Stimulated activated CD4-positive, alpha-beta T cell treated with anti-CD3 and anti-CD28 coated beads, Interleukin-4, amount 100 ng/mL, for 24 hours (primary cell): ENCODE results near the gene IFNAR1.

ENCODE experiments used
- DNase-seq: peaks from one replicate; pipeline ENCODE4 v3.0.0-alpha.2; 2020

The IFNAR1 gene

GRCh38 chr21:33403786-33404585 lies 79.2 kb downstream of the IFNAR1 start:
- peak; percentile 27 for DNase-seq

GRCh38 chr21:33406493-33406892 lies 81.7 kb downstream of the IFNAR1 start:
- DNase-seq, result no peak
